SK-N-MC (cell line): ENCODE data around the gene DTNBP1.

Source experiments
- DNase-seq: peaks from one replicate; pipeline ENCODE4 v3.0.0-alpha.2; 2011; ENCODE audit warnings: low read depth, low spot score
- H3K27ac ChIP-seq: fragments of 200-600 bp; sonication (generic); 2 replicates; pipeline ENCODE4 v1.5.1; 2016; ENCODE audit warnings: mixed run types
- H3K36me3 ChIP-seq: fragments of 200-600 bp; sonication (generic); 2 replicates; pipeline ENCODE4 v1.6.1; 2017; ENCODE audit warnings: antibody characterized with exemption, low read length, mixed read lengths; ENCODE audit not compliant: insufficient read depth
- H3K4me3 ChIP-seq: fragments of 200-600 bp; sonication (generic); 2 replicates; pipeline ENCODE4 v1.5.1; 2016
- H3K9ac ChIP-seq: fragments of 200-600 bp; sonication (generic); 2 replicates; pipeline ENCODE4 v1.8.0; 2017; ENCODE audit warnings: mixed run types, mixed read lengths; ENCODE audit not compliant: insufficient read length
- H3K9me3 ChIP-seq: fragments of 200-600 bp; sonication (generic); 2 replicates; pipeline ENCODE4 v1.6.1; 2017; ENCODE audit warnings: low read depth, mild to moderate bottlenecking, antibody characterized with exemption, low read length, moderate library complexity, mixed read lengths
- EZH2 ChIP-seq: fragments of 200-600 bp; sonication (generic); IDR thresholded peaks from one replicate; pipeline ENCODE4 v1.6.1; 2017; ENCODE audit warnings: antibody characterized with exemption
- FOXP2 ChIP-seq: optimal IDR thresholded peaks from 2 replicates; pipeline ENCODE3; 2011; ENCODE audit warnings: mild to moderate bottlenecking, moderate library complexity; ENCODE audit not compliant: insufficient read depth; ENCODE audit errors: extremely low read length, control extremely low read depth
- POLR2AphosphoS5 ChIP-seq: IDR thresholded peaks from 2 replicates; pipeline ENCODE4 v1.6.1; 2012; ENCODE audit warnings: mild to moderate bottlenecking, low read depth, low read length, borderline replicate concordance

DTNBP1 gene

GRCh38 chr6:15582499-15582898 is 80.3 kb downstream of the DTNBP1 start:
- peaks cover 3% of the 10 kb centered on the region; the same call in 1 of the 2 replicates for H3K9me3 ChIP-seq
- no peak overlapping the region for H3K4me3 ChIP-seq
- no peak overlapping the region for H3K27ac ChIP-seq
- no peak for DNase-seq
- TF ChIP-seq FOXP2 (no peak), EZH2 (no peak), POLR2AphosphoS5 (no peak)
- H3K36me3 ChIP-seq: peaks cover 4% of the 10 kb centered on the region; the same call in 1 of the 2 replicates
- no peak overlapping the region for H3K9ac ChIP-seq

- H3K9me3 ChIP-seq: peaks cover 3% of the 10 kb centered on the region; the same call in 1 of the 2 replicates
- no peak overlapping the region for H3K9ac ChIP-seq
- DNase-seq: no peak
- H3K27ac ChIP-seq: no peak overlapping the region
- H3K36me3 ChIP-seq: peaks cover 4% of the 10 kb centered on the region; the same call in 1 of the 2 replicates
- TF ChIP-seq FOXP2 (no peak), EZH2 (no peak), POLR2AphosphoS5 (no peak)
- H3K4me3 ChIP-seq: no peak overlapping the region
These were observed 81.1 kb downstream of the DTNBP1 start for GRCh38 chr6:15581751-15582150.

DNA sequence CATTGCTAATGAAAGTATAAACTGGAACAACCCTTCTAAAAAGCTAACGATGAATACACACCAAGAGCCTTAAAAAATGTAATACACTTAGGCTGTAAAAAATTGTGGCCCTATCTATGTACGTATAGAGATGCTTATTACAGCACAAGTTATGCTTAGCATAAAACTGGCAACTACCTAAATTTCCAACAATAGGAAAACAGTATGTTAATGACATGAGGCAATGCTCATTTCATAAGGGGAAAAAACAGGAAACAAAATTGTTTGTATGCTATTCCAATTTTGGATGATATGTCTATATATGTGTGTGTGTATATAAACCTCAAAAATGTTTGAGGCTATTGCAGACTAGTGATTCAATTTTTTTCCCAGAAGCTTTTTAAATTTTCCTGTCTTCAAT is 82.5 kb downstream of the DTNBP1 start:
- Histone ChIP-seq H3K36me3 (peaks cover 4% of the 10 kb centered on the region; the same call in 1 of the 2 replicates), H3K9me3 (peaks cover 3% of the 10 kb centered on the region; the same call in 1 of the 2 replicates), H3K27ac (no peak overlapping the region), H3K4me3 (no peak overlapping the region), H3K9ac (no peak overlapping the region)
- DNase-seq: no peak
- TF ChIP-seq EZH2 (no peak), POLR2AphosphoS5 (no peak), FOXP2 (no peak)

GRCh38 chr6:15578716-15579391 is 84.0 kb downstream of the DTNBP1 start:
- Histone ChIP-seq H3K9me3 (peaks cover 3% of the 10 kb centered on the region; the same call in 1 of the 2 replicates), H3K4me3 (no peak overlapping the region), H3K27ac (no peak overlapping the region), H3K36me3 (peaks cover 4% of the 10 kb centered on the region; the same call in 1 of the 2 replicates), H3K9ac (no peak overlapping the region)
- TF ChIP-seq POLR2AphosphoS5 (no peak), FOXP2 (no peak), EZH2 (no peak)
- DNase-seq: no peak

- 0 out of 2 replicates have a peak, but pooled peaks cover 4% of the 10 kb centered on the region for H3K36me3 ChIP-seq
- TF ChIP-seq FOXP2 (no peak), POLR2AphosphoS5 (no peak), EZH2 (no peak)
- no peak overlapping the region for H3K9ac ChIP-seq
These were observed 85.2 kb downstream of the DTNBP1 start for GRCh38 chr6:15577550-15578171.

GRCh38 chr6:15577106-15577505 is 85.7 kb downstream of the DTNBP1 start:
- no peak overlapping the region for H3K27ac ChIP-seq
- no peak overlapping the region for H3K4me3 ChIP-seq
- no peak for TF ChIP-seq POLR2AphosphoS5
- TF ChIP-seq FOXP2: no peak
- no peak for TF ChIP-seq EZH2
- no peak for DNase-seq
- H3K36me3 ChIP-seq: 0 out of 2 replicates have a peak, but pooled peaks cover 4% of the 10 kb centered on the region
- peaks cover 3% of the 10 kb centered on the region; the same call in 1 of the 2 replicates for H3K9me3 ChIP-seq
- no peak overlapping the region for H3K9ac ChIP-seq

More at GRCh38 chr6:15577550-15578171, 85.2 kb downstream of the DTNBP1 start:
- Histone ChIP-seq H3K4me3 (no peak overlapping the region), H3K27ac (no peak overlapping the region), H3K9me3 (peaks cover 3% of the 10 kb centered on the region; the same call in 1 of the 2 replicates)
- no peak for DNase-seq

GRCh38 chr6:15575357-15576033 is 87.3 kb downstream of the DTNBP1 start:
- Histone ChIP-seq H3K36me3 (0 out of 2 replicates have a peak, but pooled peaks cover 7% of the 10 kb centered on the region), H3K9ac (no peak overlapping the region), H3K4me3 (no peak overlapping the region), H3K9me3 (peaks cover 3% of the 10 kb centered on the region; the same call in 1 of the 2 replicates), H3K27ac (peak overlapping the region; percentile 51)
- TF ChIP-seq EZH2 (no peak), FOXP2 (no peak), POLR2AphosphoS5 (no peak)
- DNase-seq: no peak

DNA sequence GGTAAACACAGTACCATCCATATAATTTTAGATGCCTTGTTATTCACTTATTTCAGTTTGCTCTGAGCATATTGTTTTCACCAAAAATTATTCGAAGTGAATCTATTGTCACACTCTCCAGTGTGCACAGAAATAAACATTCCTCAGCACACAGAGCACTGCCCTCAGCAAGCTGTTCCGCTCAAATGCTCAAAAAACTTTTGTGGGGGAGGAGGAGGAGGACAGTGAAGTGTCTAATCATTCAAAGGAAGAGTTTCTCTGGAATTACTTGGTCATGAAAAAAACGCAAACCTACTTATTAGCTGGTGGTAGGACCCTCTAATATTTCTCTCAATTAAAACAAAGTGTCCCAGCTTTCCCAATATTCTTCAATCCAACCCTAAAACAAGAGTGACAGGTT is 88.3 kb downstream of the DTNBP1 start:
- H3K9ac ChIP-seq: peak overlapping the region; percentile 38
- TF ChIP-seq EZH2 (no peak), FOXP2 (no peak), POLR2AphosphoS5 (no peak)
- DNase-seq: no peak
- peak overlapping the region; percentile 22; the same call in 1 of the 2 replicates for H3K27ac ChIP-seq
- no peak overlapping the region for H3K4me3 ChIP-seq
- peaks cover 3% of the 10 kb centered on the region; the same call in 1 of the 2 replicates for H3K9me3 ChIP-seq
- H3K36me3 ChIP-seq: 0 out of 2 replicates have a peak, but pooled peaks cover 7% of the 10 kb centered on the region
